H1 (cell line): ENCODE results near the gene LYPD6. TPM values are rescaled to one million over a fixed set of nuclear protein-coding genes. Genes with fewer than 3 reads are reported as not detected.

Experiments used
- EZH2 ChIP-seq: fragments of 200-600 bp; sonication (generic); IDR thresholded peaks from 2 replicates; pipeline ENCODE4 v1.7.1; 2012; ENCODE audit warnings: low read depth, mild to moderate bottlenecking, moderate library complexity, low read length, inconsistent platforms; ENCODE audit not compliant: severe bottlenecking
- GABPA ChIP-seq: IDR thresholded peaks from 2 replicates; pipeline ENCODE4 v1.6.1; 2011; ENCODE audit warnings: mild to moderate bottlenecking, low read length, moderate library complexity, borderline replicate concordance; ENCODE audit not compliant: insufficient read depth
- HDAC2 ChIP-seq, 2 experiments: fragments of 300-600 bp in 1 of 2; sonication (generic) in 1 of 2; IDR thresholded peaks; 2 replicates each; pipeline ENCODE4 v1.6.1; 2011 to 2012; ENCODE audit warnings: low read depth in 2 of 2, low read length in 2 of 2, mild to moderate bottlenecking in 2 of 2, moderate library complexity in 2 of 2, borderline replicate concordance in 1 of 2, inconsistent platforms in 1 of 2
- KDM4A ChIP-seq: IDR thresholded peaks from one replicate; pipeline ENCODE4 v1.7.1; 2012; ENCODE audit warnings: low read depth, mild to moderate bottlenecking, moderate library complexity, low read length, inconsistent platforms; ENCODE audit not compliant: severe bottlenecking
- RAD21 ChIP-seq, 2 experiments: IDR thresholded peaks in 1 of 2; conservative IDR thresholded peaks in 1 of 2; 2 replicates each; pipeline ENCODE4 v1.6.1; 2011; ENCODE audit warnings: low read depth in 2 of 2, low read length in 2 of 2, improper control_type of control experiment in 1 of 2, inconsistent platforms in 1 of 2, mild to moderate bottlenecking in 1 of 2, moderate library complexity in 1 of 2
- SIX5 ChIP-seq: IDR thresholded peaks from 2 replicates; pipeline ENCODE4 v1.6.1; 2011; ENCODE audit warnings: mild to moderate bottlenecking, low read depth, low read length
- TAF7 ChIP-seq: optimal IDR thresholded peaks from 2 replicates; pipeline ENCODE3; 2011; ENCODE audit warnings: low read depth, mild to moderate bottlenecking, inconsistent platforms, low read length, moderate library complexity, borderline replicate concordance
- polyA plus RNA-seq, 7 experiments: library from polyadenylated mRNA; depleted of rRNA in 3 of 7; stranded (reverse) in 5 of 7; unstranded in 2 of 7; fragments of >200 nt in 5 of 7; fragments of 200-250 nt in 2 of 7; gene quantifications; 1 replicate in 5 of 7; 2 replicates in 1 of 7; 4 replicates in 1 of 7; pipeline versions ENCODE4 v1.2.1 to v1.2.3, GENCODE V29; 2011 to 2013; ENCODE audit warnings: missing spikeins in 2 of 7, mixed read lengths in 2 of 7
- total RNA-seq: library from RNA; stranded (reverse); fragmentation: NEBNext Ultra II Directional; extraction: Animal tissue kit (Norgen Biotek cat#: 25700); gene quantifications from 2 replicates; pipeline ENCODE4 v1.2.1, GENCODE V29; 2021
- TF ChIP-seq, protein P1 (sequence below): fragments of 300-600 bp; sonication (generic); IDR thresholded peaks from 2 replicates; pipeline ENCODE4 v1.7.1; 2012; ENCODE audit warnings: low read length, moderate library complexity, mild to moderate bottlenecking, inconsistent platforms; ENCODE audit not compliant: insufficient replicate concordance

The LYPD6 gene
- total and polyA plus RNA-seq, 2 of the 8 experiments (the other 6 are each of a cell fraction or from before 2014, with no cell fraction given): 5.6 to 8.9 TPM

DNA sequence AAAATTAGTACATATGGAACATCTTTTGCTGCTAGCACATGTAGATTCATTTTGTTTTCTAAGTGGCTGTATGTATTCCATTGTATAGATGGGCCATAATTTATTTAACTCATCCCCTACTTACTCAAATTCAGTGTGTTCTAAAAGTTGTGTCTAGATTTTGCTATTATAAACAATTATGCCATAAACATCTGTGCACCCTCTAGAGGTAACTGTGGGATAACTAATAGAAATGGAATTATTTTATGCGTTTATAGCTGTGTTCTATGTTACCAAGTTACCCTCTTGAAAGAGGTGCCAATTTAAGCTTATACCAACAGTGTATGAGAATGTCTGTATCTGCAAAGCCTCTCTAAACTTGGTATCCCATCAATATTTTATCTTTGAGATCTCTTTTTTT, 156.8 kb downstream of the LYPD6 start (continued):
- TF ChIP-seq, protein P1, sequence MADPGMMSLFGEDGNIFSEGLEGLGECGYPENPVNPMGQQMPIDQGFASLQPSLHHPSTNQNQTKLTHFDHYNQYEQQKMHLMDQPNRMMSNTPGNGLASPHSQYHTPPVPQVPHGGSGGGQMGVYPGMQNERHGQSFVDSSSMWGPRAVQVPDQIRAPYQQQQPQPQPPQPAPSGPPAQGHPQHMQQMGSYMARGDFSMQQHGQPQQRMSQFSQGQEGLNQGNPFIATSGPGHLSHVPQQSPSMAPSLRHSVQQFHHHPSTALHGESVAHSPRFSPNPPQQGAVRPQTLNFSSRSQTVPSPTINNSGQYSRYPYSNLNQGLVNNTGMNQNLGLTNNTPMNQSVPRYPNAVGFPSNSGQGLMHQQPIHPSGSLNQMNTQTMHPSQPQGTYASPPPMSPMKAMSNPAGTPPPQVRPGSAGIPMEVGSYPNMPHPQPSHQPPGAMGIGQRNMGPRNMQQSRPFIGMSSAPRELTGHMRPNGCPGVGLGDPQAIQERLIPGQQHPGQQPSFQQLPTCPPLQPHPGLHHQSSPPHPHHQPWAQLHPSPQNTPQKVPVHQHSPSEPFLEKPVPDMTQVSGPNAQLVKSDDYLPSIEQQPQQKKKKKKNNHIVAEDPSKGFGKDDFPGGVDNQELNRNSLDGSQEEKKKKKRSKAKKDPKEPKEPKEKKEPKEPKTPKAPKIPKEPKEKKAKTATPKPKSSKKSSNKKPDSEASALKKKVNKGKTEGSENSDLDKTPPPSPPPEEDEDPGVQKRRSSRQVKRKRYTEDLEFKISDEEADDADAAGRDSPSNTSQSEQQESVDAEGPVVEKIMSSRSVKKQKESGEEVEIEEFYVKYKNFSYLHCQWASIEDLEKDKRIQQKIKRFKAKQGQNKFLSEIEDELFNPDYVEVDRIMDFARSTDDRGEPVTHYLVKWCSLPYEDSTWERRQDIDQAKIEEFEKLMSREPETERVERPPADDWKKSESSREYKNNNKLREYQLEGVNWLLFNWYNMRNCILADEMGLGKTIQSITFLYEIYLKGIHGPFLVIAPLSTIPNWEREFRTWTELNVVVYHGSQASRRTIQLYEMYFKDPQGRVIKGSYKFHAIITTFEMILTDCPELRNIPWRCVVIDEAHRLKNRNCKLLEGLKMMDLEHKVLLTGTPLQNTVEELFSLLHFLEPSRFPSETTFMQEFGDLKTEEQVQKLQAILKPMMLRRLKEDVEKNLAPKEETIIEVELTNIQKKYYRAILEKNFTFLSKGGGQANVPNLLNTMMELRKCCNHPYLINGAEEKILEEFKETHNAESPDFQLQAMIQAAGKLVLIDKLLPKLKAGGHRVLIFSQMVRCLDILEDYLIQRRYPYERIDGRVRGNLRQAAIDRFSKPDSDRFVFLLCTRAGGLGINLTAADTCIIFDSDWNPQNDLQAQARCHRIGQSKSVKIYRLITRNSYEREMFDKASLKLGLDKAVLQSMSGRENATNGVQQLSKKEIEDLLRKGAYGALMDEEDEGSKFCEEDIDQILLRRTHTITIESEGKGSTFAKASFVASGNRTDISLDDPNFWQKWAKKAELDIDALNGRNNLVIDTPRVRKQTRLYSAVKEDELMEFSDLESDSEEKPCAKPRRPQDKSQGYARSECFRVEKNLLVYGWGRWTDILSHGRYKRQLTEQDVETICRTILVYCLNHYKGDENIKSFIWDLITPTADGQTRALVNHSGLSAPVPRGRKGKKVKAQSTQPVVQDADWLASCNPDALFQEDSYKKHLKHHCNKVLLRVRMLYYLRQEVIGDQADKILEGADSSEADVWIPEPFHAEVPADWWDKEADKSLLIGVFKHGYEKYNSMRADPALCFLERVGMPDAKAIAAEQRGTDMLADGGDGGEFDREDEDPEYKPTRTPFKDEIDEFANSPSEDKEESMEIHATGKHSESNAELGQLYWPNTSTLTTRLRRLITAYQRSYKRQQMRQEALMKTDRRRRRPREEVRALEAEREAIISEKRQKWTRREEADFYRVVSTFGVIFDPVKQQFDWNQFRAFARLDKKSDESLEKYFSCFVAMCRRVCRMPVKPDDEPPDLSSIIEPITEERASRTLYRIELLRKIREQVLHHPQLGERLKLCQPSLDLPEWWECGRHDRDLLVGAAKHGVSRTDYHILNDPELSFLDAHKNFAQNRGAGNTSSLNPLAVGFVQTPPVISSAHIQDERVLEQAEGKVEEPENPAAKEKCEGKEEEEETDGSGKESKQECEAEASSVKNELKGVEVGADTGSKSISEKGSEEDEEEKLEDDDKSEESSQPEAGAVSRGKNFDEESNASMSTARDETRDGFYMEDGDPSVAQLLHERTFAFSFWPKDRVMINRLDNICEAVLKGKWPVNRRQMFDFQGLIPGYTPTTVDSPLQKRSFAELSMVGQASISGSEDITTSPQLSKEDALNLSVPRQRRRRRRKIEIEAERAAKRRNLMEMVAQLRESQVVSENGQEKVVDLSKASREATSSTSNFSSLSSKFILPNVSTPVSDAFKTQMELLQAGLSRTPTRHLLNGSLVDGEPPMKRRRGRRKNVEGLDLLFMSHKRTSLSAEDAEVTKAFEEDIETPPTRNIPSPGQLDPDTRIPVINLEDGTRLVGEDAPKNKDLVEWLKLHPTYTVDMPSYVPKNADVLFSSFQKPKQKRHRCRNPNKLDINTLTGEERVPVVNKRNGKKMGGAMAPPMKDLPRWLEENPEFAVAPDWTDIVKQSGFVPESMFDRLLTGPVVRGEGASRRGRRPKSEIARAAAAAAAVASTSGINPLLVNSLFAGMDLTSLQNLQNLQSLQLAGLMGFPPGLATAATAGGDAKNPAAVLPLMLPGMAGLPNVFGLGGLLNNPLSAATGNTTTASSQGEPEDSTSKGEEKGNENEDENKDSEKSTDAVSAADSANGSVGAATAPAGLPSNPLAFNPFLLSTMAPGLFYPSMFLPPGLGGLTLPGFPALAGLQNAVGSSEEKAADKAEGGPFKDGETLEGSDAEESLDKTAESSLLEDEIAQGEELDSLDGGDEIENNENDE: no peak
- TF ChIP-seq HDAC2 (IDR thresholded peaks at IDR 0.05; ENCODE audit: borderline replicate concordance in 1 of 2, low read depth in 2 of 2, low read length in 2 of 2) (no peak), GABPA (no peak), RAD21 (IDR thresholded peaks at IDR 0.05 in 1 of 2, conservative IDR thresholded peaks at IDR 0.05 in 1 of 2; ENCODE audit: low read depth in 2 of 2, low read length in 2 of 2) (no peak), KDM4A (no peak), SIX5 (no peak), TAF7 (no peak), EZH2 (no peak)
